SH-SY5Y (cell line): ENCODE measurements around the gene MS4A7.

Source experiments
- GATA2 ChIP-seq: IDR thresholded peaks from 2 replicates; pipeline ENCODE4 v1.6.1; 2011; ENCODE audit warnings: mild to moderate bottlenecking, low read depth, low read length
- GATA3 ChIP-seq: IDR thresholded peaks from 2 replicates; pipeline ENCODE4 v1.6.1; 2011; ENCODE audit warnings: low read depth, mild to moderate bottlenecking, low read length, moderate library complexity

- TF ChIP-seq GATA3, result no peak
- no peak for TF ChIP-seq GATA2
Measured at GRCh38 chr11:60378354-60378753, at the start of gene MS4A7.
